Midbrain (tissue), 1 donor: ENCODE results near the gene CLMN.

Experiments
- DNase-seq: peaks from one replicate; lab custom pipeline; 2025; lab: John Stamatoyannopoulos, UW

CLMN gene, protein sequence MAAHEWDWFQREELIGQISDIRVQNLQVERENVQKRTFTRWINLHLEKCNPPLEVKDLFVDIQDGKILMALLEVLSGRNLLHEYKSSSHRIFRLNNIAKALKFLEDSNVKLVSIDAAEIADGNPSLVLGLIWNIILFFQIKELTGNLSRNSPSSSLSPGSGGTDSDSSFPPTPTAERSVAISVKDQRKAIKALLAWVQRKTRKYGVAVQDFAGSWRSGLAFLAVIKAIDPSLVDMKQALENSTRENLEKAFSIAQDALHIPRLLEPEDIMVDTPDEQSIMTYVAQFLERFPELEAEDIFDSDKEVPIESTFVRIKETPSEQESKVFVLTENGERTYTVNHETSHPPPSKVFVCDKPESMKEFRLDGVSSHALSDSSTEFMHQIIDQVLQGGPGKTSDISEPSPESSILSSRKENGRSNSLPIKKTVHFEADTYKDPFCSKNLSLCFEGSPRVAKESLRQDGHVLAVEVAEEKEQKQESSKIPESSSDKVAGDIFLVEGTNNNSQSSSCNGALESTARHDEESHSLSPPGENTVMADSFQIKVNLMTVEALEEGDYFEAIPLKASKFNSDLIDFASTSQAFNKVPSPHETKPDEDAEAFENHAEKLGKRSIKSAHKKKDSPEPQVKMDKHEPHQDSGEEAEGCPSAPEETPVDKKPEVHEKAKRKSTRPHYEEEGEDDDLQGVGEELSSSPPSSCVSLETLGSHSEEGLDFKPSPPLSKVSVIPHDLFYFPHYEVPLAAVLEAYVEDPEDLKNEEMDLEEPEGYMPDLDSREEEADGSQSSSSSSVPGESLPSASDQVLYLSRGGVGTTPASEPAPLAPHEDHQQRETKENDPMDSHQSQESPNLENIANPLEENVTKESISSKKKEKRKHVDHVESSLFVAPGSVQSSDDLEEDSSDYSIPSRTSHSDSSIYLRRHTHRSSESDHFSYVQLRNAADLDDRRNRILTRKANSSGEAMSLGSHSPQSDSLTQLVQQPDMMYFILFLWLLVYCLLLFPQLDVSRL

DNA sequence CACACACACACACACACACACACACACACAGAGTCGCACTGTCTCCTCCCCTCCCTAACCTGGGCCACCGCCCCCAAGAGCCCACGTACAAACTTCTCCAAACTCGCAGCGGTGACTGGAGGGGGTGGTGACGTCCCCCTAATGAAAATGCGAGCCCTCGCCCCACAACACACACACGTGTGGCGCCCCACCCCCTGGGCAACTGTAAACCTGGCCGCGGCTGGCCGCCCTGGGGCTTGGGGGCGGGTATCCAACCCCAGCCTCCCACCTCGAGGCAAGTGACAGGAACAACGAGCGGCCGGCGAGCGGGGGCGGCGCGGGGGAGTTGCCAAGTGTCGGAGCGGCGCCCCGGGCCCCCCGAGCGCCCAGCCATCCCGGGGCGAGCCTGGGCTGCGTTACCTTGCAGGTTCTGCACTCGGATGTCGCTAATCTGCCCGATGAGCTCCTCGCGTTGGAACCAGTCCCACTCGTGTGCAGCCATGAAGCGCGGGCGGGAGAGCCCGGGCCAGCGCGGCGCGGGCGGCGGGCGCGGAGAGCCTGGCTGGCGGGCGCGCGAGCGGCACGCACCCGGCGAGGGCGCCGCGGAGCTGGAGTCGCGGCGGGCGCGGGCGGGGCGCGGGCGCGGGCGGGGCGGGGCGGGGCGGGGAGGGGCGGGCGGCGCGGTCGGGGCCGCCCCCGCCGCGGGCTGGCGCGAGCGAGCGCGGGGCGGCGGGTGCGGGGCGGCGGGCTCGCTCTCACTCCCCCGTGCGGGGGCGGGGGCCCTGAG lies at the start of gene CLMN:
CLMN (minus strand) TSS at position 597 of the 766 bp plus-strand sequence; CDS start at position 481, 116 bp downstream.
- DNase-seq: peak; percentile 48

DNA sequence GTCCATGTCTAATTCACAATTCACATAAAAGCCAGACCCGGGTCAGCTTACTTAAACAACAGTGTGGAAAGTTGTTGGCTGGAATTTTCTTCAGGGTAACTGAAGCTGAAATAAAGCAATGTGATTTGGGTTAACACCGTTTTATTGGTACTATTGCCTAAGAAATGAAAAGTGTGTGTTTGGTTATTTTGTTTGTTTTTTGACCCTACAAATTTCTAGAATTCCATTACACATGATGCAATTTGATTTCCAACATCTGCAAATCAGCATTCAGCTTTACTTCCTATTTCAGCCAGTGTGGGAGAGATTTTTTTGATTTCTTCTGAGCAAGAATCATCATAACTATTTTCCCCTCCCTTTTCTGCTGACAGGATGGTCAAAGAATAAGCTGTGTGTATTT lies 45.7 kb upstream of the CLMN start:
- no peak for DNase-seq

DNA sequence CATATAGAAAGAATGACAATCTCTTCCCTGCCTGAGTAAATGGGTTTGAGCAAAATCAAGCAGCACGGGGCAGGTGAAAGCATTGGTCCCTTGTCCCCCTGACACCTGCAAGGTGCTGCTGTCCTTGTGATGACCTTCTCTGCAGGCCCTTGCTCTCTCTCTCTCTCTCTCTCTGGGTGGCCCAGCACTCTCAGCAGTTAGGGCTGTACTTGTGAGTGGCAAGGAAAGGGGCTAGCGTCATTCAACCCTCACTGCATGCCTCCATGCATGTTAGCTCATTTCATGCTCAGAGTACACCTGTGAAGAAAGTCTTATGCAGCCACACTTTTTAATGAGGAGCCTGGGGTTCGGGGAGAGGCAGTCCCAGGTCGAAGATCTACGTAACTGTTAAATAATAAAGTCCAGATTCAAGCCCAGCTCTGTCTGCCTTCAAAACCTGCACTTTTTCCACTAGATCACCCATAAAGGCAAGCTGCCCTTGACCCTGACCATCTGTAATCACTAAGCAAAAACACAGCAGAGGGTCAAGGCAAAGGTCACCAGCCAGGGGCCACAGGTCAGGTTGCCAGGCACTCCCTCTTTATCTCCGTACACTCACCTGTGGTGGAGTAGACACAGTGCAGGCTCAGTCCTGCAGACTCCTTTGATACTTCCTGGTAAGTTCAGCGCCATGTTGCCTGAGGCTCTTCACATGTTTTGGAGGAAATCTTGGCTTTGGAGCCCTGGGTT lies 44.9 kb upstream of the CLMN start:
- no peak for DNase-seq

DNA sequence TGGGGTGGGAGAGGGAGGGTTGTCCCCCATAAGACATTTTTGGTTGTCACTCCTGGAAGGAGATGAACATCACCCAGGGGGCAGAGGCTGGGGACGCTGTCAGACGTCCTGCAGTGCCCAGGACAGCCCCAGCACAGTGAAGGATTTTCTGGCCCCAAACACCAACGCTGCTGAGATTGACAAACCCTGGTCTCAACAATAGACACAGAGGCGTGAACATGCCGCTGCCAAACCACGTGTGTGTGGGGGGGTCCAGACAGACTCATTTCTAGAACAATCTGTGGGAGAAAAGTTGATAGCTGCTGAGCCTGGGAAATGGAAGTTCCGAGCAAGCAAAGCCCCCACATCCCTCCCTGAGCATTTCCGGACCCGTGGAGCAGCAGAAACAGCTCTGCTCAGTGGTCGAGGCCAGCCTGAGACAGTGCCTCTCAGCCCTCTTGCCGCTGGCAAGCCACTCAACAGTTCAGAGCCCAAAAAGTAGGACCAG lies 43.8 kb upstream of the CLMN start:
- DNase-seq: no peak

DNA sequence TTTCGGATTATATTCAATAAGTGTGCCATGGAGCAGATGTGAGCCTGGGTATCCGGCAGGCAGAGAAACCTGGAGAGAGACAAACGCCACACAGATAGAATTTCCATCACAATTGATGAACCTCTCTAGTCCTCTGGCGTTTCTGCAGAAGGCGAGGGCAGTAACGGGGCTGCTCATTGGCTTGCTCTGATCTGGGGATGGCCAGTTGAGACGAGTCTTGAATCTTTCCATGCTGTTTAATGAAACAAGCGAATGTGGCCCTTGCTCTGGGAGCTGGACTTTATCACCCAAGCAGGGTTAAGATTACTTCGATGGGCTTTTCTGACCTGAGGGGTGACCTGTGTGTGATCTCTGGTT lies 42.4 kb upstream of the CLMN start:
- DNase-seq: no peak

DNA sequence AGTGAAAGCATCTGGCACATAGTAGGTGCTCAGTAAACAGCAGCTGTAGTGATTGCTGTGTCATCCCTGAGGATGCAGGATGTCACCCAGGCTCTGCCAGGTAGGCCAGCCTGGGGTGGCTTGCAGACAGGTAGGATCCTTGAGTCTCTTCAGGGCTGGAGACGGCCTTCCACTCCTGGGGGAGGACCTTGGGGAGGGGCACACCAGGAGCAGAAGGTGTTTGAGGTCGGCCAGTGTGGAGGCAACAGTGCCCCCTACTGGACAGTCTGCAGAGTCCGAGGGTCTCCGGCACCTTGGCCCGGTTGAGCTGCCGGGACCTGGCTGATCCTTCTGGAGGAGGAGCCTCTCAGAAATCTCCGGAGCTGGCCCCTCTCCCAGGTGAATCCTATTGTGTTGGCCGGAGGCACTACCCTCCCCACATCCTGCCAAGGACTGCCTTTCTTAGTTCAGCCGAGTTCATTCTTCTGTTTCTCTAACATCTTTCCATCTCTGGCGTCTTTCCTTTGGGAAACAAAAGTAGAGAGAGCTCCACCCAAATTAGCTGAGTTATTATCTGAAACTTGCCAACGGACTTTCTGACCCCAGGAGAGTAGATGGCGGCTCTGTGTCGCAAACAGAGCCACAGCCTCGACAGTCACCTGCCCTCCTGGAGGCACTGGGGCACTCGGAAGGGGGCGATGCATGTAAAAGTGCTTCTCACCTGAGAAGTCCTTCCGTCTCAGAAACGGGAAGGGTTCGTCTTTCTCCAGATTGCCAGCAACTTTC lies 41.8 kb upstream of the CLMN start:
- DNase-seq: peak; percentile 17

DNA sequence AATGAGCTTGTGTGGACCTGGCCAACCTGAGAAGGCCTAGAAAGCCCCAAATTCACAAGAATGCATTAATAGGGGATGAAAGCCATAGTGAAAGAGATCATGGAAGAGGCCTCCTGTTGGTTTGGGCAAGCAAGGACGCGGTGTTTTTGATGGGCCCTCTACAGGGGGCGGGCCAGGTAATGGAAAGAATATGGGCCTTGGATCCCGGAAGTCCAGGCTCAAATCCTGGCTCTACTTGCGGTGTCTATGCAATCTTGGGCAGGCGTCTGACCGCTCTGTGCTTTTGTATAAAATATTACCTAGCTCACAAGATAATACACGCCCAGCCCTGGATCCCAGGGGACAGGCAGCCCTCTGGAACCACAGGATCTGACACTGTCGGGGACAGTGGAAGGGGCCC lies 41.1 kb upstream of the CLMN start:
- DNase-seq: no peak

DNA sequence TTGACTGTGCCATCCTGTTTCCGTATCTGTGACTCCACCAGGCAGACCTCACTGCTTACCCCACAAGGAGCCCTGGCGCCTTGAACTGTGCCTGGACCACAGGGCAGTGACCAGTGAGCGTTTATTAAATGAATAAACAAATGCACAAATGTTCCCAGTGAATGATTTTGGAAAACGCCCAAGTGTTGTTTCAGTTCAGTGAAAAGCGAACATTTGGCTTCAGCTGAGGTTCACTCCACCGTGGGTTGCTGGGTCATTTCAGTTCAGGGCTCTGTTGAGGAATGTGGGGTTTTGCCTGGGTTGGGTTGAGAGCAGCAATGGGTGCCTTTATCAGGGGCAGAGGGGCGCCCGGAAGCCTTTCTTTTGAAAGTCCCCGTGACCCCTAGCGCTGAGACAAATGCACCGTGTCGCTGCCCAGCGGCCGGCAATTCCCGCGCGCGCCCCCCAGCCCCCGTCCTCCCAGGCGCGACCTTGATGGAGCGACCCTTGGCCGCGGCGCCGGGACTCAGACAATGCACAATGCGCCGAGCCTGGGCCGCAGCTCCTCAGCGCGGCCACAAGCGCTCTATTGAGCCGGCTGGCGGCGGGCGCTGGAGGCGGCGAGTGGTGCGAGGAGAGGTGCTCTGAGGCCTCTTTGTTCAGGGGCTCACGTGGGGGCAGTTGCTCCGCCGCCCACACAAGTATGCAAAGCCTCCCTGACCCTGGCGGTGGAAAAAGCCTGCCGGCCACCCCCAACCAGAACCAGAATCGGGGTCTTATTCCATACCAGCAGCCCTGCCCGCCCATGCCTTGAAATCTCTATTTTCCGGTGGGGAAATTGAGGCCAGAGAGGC lies 40.5 kb upstream of the CLMN start:
- DNase-seq: peak; percentile 87

DNA sequence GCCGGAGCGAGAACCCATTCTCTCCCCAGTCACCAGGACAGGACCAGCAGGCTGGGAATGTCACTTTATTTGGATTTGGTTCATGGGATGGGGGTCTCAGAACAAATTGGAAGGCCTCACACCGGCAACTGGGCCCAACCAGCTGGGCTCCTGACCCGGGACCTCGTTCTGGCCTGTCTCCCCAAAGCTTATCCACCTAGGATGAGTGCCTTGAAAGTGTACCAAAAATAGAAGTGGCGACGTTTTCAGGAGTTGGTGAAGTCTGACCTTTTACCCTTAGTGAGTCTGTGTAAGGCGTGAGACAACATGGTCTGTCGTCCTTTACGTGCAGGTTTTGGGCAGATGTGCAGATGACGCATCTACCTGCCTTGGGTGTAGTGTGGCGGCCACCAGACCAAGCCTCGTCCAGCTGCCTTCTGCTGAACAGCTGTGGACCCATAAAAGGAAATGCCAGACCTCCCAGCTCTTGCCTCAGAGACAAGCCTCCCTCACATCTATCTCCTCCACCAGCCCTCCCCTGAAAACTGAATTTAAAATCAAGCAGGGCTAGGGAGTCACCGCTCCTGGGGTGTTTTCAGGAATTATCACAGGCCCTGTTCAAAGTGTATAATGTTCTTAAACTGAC lies 36.6 kb upstream of the CLMN start:
- DNase-seq: no peak

DNA sequence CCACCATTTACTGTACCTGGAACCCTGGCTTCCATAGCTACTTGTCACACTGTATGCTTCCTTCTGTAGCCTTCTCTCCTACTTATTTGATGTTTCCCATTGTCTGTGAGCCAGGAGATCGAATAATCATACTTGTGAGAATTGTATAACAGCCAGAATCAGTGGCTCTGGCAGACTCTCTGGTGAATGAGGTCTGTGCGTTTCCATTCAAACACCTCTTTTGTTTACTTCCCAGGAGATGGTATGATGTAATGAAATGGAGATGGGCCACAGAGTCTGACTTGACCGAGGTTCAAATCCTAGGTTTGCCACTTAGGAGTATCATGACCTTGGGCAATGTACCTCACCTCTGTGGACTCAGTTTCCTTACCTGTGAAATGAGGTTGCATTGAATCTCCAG lies 35.7 kb upstream of the CLMN start:
- no peak for DNase-seq

DNA sequence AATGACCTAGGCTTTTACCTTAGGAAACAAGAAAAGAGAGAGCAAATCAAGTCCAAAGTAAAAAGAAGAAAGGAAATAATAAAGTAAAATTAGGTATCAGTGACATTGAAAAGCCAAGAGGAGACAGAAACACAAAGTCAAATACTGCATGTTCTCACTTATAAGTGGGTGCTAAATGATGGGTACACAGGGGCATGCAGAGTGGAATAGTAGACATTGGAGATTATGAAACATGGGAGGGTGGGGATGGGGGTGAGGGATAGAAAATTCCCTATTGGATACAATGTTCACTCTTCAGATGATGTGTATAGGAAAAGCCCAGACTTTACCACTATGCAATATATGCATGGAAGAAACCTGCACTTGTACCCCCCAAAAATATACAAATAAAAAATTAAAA lies 35.1 kb upstream of the CLMN start:
- no peak for DNase-seq

DNA sequence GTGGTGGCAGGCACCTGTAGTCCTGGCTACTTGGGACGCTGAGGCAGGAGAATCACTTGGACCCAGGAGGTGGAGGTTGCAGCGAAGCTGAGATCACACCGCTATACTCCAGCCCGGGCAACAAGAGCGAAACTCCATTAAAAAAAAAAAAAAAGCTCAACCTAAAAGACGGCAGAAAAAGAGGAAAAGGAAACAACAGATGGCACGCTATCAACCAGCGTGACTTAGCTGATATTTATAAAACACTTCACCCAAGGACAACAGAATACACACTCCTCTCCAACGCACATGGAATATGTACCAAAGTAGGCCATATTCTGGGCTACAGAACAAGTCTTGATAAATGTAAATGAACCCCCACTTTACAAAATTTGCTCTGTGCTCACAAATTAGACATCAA lies 34.0 kb upstream of the CLMN start:
- no peak for DNase-seq

DNA sequence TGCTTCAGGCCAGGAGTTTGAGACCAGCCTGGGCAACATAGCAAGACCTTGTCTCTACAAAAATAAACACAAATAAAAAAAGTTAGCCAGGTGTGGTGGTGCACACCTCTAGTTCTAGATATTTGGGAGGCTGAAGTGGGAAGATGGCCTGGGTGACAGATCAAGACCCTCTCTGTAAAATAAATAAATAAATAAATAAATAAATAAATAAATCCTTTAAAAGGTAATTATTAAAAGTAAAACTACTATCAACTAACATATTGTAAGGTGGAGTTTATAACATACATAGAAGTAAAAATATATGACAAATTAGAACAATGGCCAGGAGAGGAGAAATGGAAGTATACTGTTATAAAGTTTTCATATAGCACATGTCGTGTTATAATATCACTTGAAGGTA lies 33.3 kb upstream of the CLMN start:
- DNase-seq: no peak

DNA sequence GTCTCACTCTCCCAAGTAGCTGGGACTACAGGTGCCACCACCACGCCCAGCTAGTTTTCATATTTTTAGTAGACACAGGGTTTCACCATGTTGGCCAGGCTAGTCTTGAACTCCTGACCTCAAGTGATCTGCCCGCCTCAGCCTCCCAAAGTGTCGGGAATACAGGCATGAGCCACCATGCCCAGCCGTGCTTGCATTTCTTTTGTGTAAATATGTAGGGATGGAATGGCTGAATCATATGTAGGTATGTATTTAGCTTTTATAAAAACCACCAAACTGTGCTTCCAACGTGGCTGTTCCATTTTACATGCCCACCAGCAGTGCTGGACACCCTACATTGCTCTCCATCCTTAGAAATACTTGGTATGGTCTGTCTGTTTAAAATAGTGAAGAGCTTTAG lies 32.8 kb upstream of the CLMN start:
- DNase-seq: no peak

DNA sequence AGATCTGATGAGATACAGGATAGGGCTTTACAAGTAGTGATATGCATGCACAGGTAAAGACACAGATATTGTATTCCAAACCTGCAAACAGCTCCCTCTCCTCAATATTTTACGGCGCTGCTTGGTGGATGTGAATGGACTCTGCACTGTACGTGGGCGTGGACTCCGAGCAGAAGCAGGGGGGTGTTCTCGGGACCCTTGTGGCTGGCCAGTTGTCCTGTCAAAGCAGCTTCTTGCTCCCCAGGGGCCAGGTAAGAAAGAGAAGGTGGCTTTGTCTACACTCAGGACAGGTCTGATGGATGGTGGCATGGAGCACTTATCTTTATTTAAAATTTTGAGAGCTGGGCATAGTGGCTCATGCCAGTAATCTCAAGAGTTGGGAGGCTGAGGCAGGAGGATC lies 29.5 kb upstream of the CLMN start:
- no peak for DNase-seq

DNA sequence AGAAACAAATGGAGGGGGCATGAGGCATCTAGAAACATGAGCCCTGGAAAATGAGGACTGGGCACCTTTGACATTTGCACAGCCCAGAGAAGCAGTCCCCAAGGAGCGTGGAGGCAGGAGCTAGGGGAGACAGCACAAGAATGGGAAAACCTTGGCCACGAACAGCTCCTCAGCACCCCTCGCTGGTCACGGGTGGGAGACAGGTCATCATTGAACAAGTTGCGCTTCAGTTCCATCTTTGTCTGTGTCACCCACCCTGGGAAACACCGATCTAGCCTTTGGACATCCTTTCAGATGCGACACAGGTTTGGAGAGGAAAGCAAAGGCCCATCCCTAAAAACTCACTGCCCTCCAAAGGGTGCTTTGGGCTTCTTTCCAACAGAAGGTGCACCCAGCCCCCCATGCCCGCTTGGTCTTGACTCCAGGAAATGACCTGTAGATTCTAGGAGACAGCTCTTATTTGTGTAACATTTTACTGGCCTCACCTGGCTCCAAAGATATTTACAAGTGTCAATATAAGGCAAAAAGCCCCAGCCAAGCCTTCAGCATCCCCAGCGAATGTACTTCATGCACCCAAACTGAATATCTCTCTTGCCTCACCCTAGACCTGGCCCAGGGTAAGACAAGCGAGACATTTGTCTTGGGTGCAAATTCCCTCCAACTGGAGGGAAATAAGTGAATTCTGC lies 28.8 kb upstream of the CLMN start:
- DNase-seq: no peak

DNA sequence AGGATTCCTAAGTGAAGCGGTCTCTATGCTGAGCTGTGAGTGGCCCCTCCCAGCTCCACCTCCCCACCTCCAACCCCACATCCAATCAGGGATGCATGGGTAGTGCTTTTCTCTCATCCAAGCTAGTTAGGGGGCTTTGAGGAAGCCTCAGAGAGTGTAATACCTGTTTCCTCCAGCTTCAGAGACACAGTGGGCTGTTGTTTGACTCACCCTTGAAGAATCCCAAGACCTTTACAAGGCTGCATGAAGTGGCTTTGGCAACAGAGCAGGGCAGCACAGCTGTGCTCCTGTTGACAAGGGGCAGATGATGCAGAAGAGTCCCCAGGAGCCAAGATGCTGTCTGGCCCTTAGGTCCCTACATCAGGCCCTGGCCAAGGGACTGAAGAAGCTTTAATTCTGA lies 27.1 kb upstream of the CLMN start:
- DNase-seq: no peak

DNA sequence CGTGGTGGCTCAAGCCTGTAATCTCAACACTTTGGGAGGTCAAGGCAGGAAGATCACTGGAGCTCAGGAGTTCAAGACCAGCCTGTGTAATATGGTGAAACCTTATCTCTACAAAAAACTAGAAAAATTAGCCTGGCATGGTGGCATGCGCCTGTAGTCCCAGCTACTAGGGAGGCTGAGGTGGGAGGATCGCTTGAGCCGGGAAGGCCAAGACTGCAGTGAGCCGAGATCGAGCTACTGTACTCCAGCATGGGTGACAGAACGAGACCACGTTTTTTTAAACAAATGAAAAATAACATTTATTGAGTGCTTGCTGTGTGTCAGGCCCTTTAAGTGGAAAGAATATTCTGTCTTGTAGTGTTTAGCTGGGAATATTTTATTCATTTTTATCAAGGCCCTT lies 26.6 kb upstream of the CLMN start:
- no peak for DNase-seq

DNA sequence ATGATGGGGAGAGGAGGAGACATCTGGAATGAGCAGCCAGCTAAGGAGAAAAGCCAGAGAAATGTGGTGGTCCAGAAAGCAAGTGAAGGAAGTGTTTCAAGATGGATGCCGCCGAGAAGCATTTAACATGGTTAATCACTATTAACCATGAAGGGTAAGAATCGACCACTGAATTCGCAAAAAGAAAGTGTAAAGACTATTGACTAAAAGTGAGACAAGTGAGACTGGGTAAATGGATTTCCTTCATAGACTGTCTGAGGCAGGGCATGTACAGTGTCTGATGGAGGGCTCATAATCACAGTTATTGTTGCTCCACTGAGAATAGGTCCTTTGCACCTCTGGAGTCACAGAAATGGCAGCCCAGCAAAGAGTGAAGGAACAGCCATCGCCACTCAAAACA lies 25.3 kb upstream of the CLMN start:
- DNase-seq: no peak
